Right lobe of liver (tissue), 6 donors: Measurements from ENCODE around the gene IBTK. TPM values are rescaled to one million over a fixed set of nuclear protein-coding genes. Genes with fewer than 3 reads are reported as not detected.

Source experiments
- ATAC-seq, 4 donors: fragments of 200-7000 bp; cut with Tn5 transposase; one replicate each; pipeline ENCODE4 v1.9.1; 2020; ENCODE audit warnings: mild to moderate bottlenecking in 4 of 4, moderate library complexity in 4 of 4
- DNase-seq, 3 donors: peaks; one replicate each; pipeline ENCODE4 v3.0.0-alpha.2; 2020
- H3K27ac ChIP-seq, 3 donors: fragments of 200-600 bp; one replicate each; pipeline ENCODE4 v1.8.0; 2022
- H3K27me3 ChIP-seq, 2 donors: fragments of 200-600 bp; one replicate each; pipeline ENCODE4 v1.8.0; 2022
- H3K36me3 ChIP-seq, 4 donors: fragments of 200-600 bp; sonication (generic) in 1 of 4; one replicate each; pipeline versions ENCODE4 v1.5.1 to v1.8.0; 2017 to 2022; ENCODE audit warnings: control low read depth in 1 of 4
- H3K4me1 ChIP-seq, 4 donors: fragments of 200-600 bp; sonication (generic) in 1 of 4; one replicate each; pipeline versions ENCODE4 v1.5.1 to v1.8.0; 2017 to 2022; ENCODE audit warnings: control low read depth in 1 of 4
- H3K4me3 ChIP-seq, 3 donors: fragments of 200-600 bp; one replicate each; pipeline ENCODE4 v1.8.0; 2022
- H3K9me3 ChIP-seq, 4 donors: fragments of 200-600 bp; sonication (generic) in 1 of 4; one replicate each; pipeline versions ENCODE4 v1.5.1 to v1.8.0; 2017 to 2022; ENCODE audit warnings: control low read depth in 1 of 4
- POLR2A ChIP-seq: fragments of 450-650 bp; IDR thresholded peaks from one replicate; pipeline ENCODE4 v1.6.1; 2017; ENCODE audit warnings: antibody characterized with exemption, mild to moderate bottlenecking
- WGBS: methylation state at CpG from one replicate; pipeline ENCODE4 v1.1.6; 2018; ENCODE audit warnings: low coverage, low lambda C conversion rate; ENCODE audit not compliant: insufficient coverage; ENCODE audit errors: missing lambda C conversion rate; 5-methylcytosine and 5-hydroxymethylcytosine counted together
- intact Hi-C, 2 donors: fragments of 100-400 bp; cut with DNase I; formaldehyde crosslinking; loops; one replicate each; pipeline versions ENCODE4 v1.11.2 to v1.14.1; 2022
- total RNA-seq, 6 experiments: library from RNA; depleted of rRNA in 2 of 6; stranded (reverse); fragments of >200 nt in 2 of 6; fragmentation: NEBNext Ultra II Directional in 3 of 6; extraction: Animal tissue kit (Norgen Biotek cat#: 25700) in 3 of 6; gene quantifications; one replicate each; pipeline versions ENCODE4 v1.1.0 to v1.2.4, GENCODE V29; 2016 to 2023
- TF ChIP-seq, protein P1 (sequence below), 4 donors: fragments of 200-600 bp in 3 of 4; fragments of 450-650 bp in 1 of 4; IDR thresholded peaks; one replicate each; pipeline versions ENCODE4 v1.5.1 to v1.8.0; 2016 to 2022; ENCODE audit warnings: antibody characterized with exemption in 4 of 4, mild to moderate bottlenecking in 2 of 4
- donor health status: DM: no; HTN: yes; CAD: no.
- donor health status: DM: no; HTN: no; CAD: no.
- donor health status: DM: no; HTN: no; CAD: no.
- donor health status: DM: no; HTN: yes; CAD: no.
- donor health status: DM: no; HTN: yes; CAD: no.

The IBTK gene
- total RNA-seq, 6 experiments from 2014 or later: 24.9 to 44.5 (median 28.9) TPM

DNA sequence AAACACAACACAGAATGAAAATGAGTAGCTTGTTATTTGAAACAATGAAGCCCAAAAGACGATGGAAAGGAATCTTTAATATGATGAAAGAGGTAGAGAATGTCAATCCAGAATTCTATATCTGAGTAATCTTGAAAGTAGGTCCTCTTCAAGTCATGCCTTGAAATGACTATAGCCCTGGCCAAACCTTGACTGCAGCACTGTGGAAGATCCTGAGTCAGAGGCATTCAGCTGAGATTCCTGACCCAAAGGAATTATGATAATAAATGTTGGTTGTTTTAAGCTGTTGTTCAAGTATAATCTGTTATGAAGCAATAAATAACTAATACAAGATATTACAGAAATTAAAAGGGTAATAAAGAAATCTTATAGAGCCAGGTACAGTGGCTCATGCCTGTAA is 64.8 kb downstream of the IBTK start:
- TF ChIP-seq POLR2A: no peak
- TF ChIP-seq, protein P1, sequence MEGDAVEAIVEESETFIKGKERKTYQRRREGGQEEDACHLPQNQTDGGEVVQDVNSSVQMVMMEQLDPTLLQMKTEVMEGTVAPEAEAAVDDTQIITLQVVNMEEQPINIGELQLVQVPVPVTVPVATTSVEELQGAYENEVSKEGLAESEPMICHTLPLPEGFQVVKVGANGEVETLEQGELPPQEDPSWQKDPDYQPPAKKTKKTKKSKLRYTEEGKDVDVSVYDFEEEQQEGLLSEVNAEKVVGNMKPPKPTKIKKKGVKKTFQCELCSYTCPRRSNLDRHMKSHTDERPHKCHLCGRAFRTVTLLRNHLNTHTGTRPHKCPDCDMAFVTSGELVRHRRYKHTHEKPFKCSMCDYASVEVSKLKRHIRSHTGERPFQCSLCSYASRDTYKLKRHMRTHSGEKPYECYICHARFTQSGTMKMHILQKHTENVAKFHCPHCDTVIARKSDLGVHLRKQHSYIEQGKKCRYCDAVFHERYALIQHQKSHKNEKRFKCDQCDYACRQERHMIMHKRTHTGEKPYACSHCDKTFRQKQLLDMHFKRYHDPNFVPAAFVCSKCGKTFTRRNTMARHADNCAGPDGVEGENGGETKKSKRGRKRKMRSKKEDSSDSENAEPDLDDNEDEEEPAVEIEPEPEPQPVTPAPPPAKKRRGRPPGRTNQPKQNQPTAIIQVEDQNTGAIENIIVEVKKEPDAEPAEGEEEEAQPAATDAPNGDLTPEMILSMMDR (IDR thresholded peaks at IDR 0.05): no peak
- WGBS: 75% methylated on average over 1 of the region's 1 CpG
- Histone ChIP-seq H3K9me3 (no peaks in the 10 kb centered on the region), H3K27me3 (no peaks in the 10 kb centered on the region), H3K27ac (no peak overlapping the region), H3K4me3 (no peak overlapping the region), H3K4me1 (peaks cover 0 to 7% (median 0%) of the 10 kb centered on the region in 4 donors), H3K36me3 (peaks cover 0 to 47% (median 15%) of the 10 kb centered on the region in 4 donors)
- ATAC-seq (no peak), DNase-seq (no peak)
- intact Hi-C loops: no loop called here

DNA sequence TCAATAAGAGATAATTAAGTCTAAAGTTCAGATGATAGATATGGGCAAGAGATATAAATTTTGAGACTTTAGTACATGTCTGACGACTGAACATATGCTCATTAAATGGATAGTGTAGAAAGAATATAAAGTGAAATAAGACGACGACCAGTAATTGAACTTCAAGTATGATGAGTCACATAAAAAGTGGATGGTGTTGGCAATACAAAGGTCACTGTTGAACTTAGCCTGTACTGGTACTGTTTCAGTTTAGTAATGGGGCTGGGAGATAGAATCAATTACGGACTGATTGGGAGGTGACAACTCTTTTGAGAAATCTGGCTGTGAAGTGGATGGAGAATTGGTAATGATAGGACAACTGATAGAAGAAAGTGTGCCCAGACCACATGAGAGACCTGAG is 68.1 kb downstream of the IBTK start:
- no peak for DNase-seq
- Histone ChIP-seq H3K27ac (no peak overlapping the region), H3K27me3 (no peaks in the 10 kb centered on the region), H3K36me3 (peaks cover 0 to 41% (median 15%) of the 10 kb centered on the region in 4 donors), H3K4me3 (no peak overlapping the region), H3K9me3 (no peaks in the 10 kb centered on the region), H3K4me1 (no peaks in the 10 kb centered on the region)
- intact Hi-C loops: no loop called here
- TF ChIP-seq, protein P1 (IDR thresholded peaks at IDR 0.05): no peak
- no peak for TF ChIP-seq POLR2A
- ATAC-seq: peak in 1 of 4 donors; percentile 64
- 88% methylated on average over 4 of the region's 4 CpGs for WGBS

DNA sequence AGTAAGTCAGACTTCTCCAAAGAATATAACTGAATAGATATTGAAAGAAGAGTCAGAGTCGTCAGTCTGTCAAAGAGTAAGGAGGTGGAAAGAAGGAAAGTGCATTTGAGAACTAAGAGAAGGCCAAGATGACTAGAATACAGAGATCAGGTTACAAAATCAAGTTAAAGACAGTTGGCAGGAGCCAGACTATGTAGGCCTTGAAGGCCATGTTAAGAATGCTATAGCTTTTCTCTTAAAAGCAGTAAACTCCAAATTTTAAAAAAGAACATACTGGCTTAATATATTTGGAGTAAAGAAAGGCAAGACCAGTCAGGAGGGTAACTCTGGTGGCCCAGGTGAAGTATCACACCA is 68.8 kb downstream of the IBTK start:
- peaks cover 0 to 40% (median 17%) of the 10 kb centered on the region in 4 donors for H3K36me3 ChIP-seq

DNA sequence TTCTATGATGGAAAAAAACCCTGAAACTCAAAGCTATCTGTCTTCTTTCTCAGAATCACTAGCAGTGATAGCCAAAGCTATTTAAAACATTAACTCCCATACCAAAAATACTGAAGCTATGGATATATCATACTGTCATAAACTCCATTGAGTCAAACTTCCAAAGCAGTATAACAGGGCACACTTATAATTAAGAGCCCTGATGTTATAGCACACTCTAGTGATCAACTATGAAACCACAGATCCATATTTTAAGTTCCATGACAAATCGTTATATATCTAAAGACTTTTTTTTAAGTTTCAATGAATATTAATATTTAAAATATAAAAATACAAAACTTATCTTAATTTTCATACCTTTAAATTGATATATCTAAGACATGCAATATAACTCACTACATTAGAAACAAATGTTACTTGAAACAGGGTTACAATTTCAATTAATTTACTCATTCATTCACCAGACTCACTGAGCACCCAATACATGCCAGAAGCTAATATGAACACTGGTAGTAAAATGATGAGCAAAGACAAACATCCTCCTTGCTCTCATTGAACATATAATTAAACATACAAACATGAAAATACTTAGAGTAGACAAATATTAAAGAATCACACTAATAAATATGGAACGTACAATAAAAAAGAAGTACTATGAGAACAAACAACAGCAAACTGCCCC is 69.3 kb downstream of the IBTK start:
- no peak overlapping the region for H3K27ac ChIP-seq
- no peaks in the 10 kb centered on the region for H3K27me3 ChIP-seq
- 44% methylated on average over 2 of the region's 2 CpGs for WGBS
- intact Hi-C loops: no loop called here
- TF ChIP-seq, protein P1 (IDR thresholded peaks at IDR 0.05): peak in 3 of 4 donors; percentile 36 to 41 (median 40)
- TF ChIP-seq POLR2A: no peak
- H3K9me3 ChIP-seq: no peaks in the 10 kb centered on the region
- peaks cover 0 to 45% (median 18%) of the 10 kb centered on the region in 4 donors for H3K36me3 ChIP-seq
- ATAC-seq (peak in 1 of 4 donors; percentile 33), DNase-seq (no peak)
- no peak overlapping the region for H3K4me3 ChIP-seq
- no peaks in the 10 kb centered on the region for H3K4me1 ChIP-seq

More for the DNA sequence above, 68.8 kb downstream of the IBTK start:
- no peaks in the 10 kb centered on the region for H3K4me1 ChIP-seq
- intact Hi-C loops: no loop called here
- no peak for TF ChIP-seq POLR2A
- TF ChIP-seq, protein P1 (IDR thresholded peaks at IDR 0.05): no peak
- H3K4me3 ChIP-seq: no peak overlapping the region
- H3K9me3 ChIP-seq: no peaks in the 10 kb centered on the region
- H3K27me3 ChIP-seq: no peaks in the 10 kb centered on the region
- ATAC-seq (no peak), DNase-seq (no peak)
- WGBS: 100% methylated on average over 1 of the region's 1 CpG
- no peak overlapping the region for H3K27ac ChIP-seq
